D721Med (cell line): ENCODE results near the gene TMEM117.

Experiments used
- DNase-seq: peaks from one replicate; pipeline ENCODE4 v3.0.0; 2011; ENCODE audit warnings: low spot score; ENCODE audit not compliant: insufficient read length
- FAIRE-seq: peaks from 2 replicates; lab custom pipeline; 2011; peaks lifted over from hg19 to GRCh38; lab: Jason Lieb, UNC
- TF ChIP-seq, protein P1 (sequence below): IDR thresholded peaks from 2 replicates; pipeline ENCODE4 v1.5.1; 2012; ENCODE audit warnings: mild to moderate bottlenecking, control low read depth; ENCODE audit not compliant: insufficient read depth; ENCODE audit errors: missing control alignments

Gene TMEM117

DNA sequence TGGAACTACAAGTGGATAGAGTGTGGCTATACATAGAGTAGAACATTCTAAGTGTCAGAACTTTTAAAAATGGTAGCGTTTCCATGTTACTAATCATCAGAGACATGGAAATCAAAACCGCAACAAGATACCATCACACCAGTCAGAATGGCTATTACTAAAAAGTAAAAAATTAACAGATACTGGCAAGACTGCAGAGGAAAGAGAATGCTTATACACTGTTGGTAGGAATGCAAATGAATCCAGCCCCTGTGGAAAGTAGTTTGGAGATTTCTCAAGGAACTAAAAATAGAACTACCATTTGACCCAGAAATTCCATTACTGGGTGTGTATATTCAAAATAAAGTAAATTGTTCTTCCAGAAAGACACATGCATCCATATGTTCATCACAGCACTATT, 521.6 kb downstream of the TMEM117 start:
- TF ChIP-seq, protein P1, sequence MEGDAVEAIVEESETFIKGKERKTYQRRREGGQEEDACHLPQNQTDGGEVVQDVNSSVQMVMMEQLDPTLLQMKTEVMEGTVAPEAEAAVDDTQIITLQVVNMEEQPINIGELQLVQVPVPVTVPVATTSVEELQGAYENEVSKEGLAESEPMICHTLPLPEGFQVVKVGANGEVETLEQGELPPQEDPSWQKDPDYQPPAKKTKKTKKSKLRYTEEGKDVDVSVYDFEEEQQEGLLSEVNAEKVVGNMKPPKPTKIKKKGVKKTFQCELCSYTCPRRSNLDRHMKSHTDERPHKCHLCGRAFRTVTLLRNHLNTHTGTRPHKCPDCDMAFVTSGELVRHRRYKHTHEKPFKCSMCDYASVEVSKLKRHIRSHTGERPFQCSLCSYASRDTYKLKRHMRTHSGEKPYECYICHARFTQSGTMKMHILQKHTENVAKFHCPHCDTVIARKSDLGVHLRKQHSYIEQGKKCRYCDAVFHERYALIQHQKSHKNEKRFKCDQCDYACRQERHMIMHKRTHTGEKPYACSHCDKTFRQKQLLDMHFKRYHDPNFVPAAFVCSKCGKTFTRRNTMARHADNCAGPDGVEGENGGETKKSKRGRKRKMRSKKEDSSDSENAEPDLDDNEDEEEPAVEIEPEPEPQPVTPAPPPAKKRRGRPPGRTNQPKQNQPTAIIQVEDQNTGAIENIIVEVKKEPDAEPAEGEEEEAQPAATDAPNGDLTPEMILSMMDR = no peak
- no peak for FAIRE-seq
- DNase-seq = no peak

DNA sequence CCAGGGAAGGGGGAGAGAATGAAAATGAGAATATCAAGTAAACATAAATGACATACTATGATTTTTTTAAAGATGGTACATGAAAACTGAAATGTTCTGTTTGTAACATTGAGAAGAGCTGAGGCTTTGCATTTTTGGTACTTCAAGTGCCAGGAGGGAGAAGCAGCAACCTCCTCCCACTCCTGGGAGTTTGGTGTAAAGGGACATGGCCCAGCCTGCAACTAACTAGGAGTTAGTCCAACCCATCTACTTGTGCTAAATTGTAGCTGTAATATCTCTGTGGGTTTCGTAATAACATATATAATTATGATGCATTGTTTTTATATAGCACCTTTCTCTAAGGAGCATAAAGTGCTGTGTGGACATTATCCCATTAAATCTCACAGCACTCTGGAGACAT, 522.8 kb downstream of the TMEM117 start:
- DNase-seq = no peak
- TF ChIP-seq, protein P1 = no peak
- FAIRE-seq = no peak

DNA sequence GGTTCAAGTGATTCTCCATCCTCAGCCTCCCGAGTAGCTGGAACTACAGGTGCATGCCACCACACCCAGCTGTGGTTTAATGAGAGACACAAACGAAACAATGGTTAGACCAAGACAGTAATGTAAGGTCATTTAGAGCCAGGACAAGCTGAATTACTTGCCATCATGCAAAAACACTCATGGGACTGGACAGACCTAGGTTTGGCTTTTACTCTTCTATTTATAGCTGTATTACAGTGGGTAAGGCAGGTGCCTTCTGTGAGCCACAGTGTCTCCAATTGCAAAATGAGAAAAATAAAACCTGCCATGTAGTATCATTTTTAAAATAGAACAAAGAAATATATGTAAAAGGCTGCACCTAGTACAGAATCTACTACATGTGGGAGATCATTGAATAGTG, 527.1 kb downstream of the TMEM117 start:
- DNase-seq (no peak), FAIRE-seq (no peak)
- TF ChIP-seq, protein P1 = no peak

DNA sequence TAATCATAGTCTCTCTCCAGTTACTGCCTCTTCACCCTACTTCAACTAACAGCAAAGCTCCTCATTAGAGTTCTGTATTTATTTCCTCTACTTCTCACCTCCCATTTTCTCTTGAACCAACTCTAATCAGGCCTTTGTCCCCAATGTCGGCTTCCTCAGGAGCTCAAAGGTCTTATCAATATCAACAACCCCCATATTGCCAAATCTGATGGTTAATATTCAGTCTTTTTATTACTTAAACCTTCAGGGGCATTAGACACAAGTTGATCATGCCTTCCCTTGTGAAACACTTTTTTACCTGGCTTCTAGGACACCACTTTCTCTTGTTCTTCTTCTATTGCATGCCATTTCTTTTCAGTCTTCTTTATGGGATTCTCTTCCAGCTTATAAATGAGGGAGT, 531.3 kb downstream of the TMEM117 start:
- no peak for FAIRE-seq
- TF ChIP-seq, protein P1 = no peak
- no peak for DNase-seq

DNA sequence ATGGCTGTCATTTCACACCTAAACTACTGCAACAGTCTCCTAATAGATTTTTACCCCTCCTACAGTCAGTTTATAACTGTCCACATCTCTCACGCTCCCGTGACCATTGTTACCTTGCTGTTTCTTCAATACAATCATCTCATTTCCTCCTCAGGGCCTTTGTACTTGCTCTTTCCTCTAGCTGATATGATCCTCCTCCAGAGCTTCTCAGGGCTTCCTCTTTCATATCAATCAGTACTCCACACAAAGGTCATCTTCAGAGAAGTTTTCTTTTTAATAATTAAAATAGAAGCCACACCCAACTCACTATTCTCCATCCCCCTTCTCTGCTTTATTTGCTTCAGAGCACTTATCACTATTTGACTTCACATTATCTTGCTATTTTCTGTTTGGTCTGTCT, 532.0 kb downstream of the TMEM117 start:
- TF ChIP-seq, protein P1 = no peak

DNA sequence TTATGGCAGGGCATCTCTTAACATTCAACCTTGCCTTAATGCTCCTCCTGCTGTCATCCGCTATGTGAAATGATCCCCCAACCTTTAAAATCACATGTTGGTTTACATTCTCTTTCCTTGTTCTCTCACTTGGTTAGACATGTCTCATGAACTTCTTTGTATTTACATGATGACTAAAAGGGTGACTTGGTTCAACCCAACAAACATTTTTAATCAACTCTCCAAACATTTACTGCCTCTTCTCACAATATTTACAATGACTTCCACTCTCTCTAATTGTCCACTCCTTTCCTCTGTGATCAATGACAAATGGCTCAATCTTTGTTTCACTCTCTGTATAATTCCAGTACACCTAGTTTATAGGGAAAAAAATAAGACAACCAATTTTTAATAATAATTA, 534.1 kb downstream of the TMEM117 start:
- FAIRE-seq = no peak
- TF ChIP-seq, protein P1 = no peak
- DNase-seq = no peak

More for the DNA sequence above, 532.0 kb downstream of the TMEM117 start:
- no peak for DNase-seq
- FAIRE-seq = no peak

DNA sequence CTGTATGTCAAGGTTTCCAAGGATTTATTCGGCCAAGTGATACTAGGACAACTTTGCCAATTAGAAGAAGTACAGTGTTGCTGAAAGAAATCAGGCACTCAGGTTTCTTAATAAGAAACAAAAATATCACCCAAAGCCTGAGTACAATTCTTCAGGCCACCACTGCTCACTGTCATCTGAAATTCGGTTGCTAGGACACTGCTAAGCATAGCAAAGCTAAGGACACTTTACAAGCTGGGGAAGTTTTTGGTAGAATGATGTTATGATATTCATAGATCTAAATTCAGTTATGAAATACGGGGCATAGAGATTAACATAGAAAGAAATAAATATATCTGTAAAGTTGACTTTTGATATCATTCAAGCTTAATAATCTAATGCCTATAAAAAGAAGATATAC, 535.1 kb downstream of the TMEM117 start:
- DNase-seq (no peak), FAIRE-seq (no peak)
- TF ChIP-seq, protein P1 = no peak
